ENCODE results near the gene FBXW8.

DNA sequence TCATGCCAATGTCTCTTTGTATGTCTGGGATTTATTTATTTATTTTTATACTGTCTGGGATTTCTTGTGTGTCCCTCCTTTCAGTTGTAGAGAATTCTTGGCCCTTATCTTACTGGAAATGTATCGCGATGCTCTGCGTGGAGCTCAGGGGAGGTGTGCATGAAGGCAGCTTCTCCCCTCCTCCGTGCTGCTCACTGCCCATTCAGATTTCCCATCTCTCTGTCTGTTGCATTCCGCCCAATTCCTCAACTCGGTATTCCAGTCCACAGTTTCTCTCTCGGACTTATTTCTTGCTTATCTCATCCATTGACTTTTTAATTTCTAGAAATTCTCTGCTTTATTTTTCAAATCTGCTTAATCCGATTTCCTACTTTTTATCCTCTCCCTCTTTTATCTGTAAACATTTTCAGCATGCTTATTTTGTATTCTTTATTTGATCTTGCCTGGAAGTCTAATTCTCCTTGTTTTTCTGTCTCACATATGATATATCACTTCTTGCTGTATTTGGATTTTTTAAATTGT is 93.2 kb downstream of the FBXW8 start:
- TF ChIP-seq POLR2A (IDR thresholded peaks at IDR 0.05; ENCODE audit: low read length) (no peak), GATA1 (IDR thresholded peaks at IDR 0.05; ENCODE audit: low read depth, low read length) (no peak)
